Measurements from ENCODE around the gene ECHDC1.
"Not testable (repeated sequence)": the region's sequence is repeated elsewhere in the genome, so short reads cannot be mapped to it uniquely, and the experiment has no call there.

The ECHDC1 gene

DNA sequence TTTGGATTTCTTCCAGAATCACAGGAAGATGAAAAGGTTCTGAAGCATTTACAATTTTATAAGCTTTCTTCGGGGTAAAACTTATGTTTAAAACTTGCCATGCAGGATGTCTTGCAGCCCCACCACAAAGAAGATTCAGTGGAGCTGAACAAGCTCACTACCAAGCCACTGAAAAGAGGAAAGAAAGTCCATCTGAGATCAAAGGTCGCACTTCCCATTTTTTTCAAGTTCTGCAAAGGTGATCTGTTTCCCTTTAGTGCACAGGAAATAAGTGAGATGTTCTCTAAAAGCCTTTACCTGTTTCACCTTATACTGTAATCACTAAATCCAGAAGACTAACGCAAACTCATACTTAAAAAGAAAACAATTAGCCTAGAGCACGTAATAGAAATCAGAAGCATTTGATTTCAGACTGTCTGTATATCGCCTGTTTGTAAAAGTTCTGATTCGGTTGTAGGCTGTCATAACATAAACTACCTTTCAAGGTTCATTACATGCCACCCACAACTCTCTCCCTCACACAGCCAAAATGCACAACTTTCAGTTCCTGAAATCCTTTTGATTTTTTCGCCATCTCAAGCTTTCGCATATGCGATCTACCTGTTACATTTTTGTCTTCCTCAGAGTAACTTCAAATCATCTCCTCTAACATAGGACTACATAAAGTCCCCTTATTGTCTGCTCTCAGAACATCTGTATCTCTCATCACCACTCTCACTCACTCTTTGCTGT, 1.8 kb downstream of the ECHDC1 start:
- no peak for DNase-seq

GRCh38 chr6:127340171-127340570, 3.2 kb downstream of the ECHDC1 start:
- DNase-seq, result no peak

- DNase-seq, result no peak
Measured at GRCh38 chr6:127338936-127339335, 4.5 kb downstream of the ECHDC1 start.

DNA sequence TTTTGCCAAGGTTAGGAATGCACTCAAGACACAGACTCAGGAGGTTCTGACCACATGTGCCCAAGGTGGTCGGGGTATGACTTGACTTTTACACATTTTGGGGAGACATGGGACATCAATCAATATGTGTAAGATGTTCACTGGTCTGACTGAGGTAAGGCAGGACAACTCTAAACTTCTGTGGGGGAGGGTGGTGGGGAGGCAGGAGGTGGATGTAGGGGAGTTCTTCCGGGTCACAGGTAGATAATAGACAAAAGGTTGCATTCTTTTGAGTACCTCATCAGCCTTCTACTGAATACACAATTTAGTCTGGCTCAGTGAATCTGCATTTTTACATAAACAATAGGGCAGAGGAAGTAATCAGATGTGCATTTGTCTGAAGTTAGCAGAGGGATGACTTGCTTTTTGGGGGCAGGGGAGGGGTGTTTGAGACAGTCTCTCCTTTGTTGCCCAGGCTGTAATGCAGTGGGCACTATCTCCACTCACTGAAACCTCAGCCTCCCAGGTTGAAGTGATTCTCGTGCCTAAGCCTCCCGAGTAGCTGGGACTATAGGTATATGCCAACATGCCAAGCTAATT, 10.9 kb downstream of the ECHDC1 start:
- no peak for DNase-seq

DNA sequence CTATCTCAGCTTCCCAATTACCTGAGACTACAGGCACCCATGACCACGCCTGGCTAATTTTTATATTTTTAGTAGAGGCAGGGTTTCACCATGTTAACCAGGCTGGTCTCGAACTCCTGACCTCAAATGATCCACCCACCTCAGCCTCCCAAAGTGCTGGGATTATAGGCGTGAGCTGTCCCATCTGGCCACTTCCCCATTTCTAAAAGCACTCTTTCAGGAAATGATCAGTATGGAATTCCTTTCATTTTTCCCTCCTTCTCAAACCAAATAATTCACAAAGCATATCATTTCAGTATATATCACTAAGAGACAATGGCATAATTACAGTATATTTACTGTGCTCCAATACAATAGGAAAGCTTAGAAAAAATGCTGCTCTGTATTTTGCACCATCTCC, 12.2 kb downstream of the ECHDC1 start:
- not testable (repeated sequence) for DNase-seq

- DNase-seq, result no peak
Measured at GRCh38 chr6:127328043-127328609, 15.3 kb downstream of the ECHDC1 start.

DNA sequence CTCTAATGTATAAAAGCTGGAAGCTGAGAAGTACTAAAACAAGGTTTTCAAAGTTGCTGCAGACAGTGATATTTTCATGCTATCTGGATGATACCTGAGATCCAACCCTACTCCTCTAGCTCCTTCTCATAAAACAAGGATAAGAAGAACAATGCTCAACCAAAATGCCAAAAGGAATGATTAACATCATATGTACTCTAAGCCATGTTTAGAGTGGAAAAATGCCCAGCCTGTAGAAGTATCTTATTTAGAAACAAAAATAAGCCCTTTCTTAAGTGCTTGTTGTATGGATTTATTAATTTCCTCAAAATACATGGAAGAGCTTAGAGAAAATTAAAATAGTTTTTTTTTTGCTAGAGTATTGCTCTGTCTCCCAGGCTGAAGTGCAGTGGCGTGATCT, 23.7 kb downstream of the ECHDC1 start:
- DNase-seq, result no peak

DNA sequence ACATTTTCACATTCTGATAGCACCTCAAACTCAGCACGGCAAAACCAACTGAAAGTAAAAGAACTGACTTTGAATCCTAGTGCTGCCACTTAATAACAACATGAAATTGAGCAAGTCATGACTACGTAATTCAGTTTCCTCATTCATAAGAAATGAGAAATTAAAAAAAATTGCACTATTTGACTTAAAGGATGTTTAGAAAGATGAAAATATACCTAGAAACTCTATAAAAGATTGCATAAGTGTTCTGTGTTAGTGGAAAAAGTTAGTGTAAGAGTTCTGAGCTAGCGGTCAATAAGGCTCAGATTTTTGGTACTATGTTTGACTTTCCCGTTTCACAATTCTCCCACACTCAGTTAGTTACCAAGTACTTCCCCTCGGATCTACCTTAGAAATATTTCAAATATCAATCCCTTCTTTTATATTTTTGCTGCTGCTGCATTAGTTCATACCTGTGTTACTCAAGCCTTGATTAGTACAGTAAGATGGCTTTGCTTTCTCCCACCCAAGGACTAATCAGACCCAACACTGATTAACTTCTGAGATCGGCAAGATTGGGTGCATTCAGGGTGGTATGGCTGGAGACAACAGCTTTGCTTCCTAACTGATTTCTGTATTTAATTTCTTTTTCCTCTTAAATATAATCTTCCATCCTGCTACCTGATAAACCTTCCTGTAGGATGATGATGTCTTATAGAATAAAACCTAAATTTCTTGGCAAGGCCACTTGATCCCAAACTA, 25.9 kb downstream of the ECHDC1 start:
- no peak for DNase-seq

GRCh38 chr6:127305741-127306140, 37.7 kb downstream of the ECHDC1 start:
- no peak for DNase-seq

GRCh38 chr6:127303917-127304316, 39.5 kb downstream of the ECHDC1 start:
- DNase-seq, result no peak

DNA sequence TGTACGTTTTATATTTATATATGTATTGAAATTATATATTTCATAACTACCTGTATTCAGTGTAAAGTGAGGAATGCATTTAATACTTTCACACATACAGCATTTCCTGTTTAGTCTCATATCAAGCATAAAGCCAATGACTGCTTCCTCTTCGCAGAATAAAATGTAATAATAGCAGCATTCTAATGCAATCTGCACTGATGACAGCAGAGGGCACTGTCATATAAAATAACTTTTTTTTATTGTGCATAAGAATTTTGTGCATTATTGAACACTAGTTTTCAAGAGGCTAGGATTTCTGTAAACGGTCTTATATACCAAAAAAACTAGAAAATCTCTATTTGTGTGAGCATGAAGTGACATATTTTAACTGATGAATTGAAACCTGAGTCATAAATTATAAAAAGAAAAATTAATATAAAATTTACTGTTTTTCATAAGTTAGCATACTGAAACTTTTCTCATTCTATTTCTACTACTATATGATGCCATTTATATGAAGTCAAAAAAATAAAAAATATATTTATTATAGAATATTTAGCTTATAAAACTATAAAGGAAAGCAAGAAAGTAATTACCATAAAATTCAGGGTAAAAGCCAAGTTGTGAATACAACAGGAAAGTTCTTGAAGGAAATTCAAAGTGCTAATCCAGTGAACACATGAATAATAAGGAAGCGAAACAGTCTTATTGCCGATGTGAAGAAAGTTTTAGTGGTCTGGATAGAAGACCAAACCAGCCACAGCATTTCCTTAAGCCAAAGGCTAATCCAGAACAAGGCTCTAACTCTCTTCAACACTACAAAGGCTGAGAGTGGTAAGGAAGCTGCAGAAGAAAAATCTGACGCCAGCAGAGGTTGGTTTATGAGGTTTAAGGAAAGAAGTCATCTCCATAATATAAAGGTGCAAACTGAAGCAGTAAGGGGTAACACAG, 40.4 kb downstream of the ECHDC1 start:
- no peak for DNase-seq

DNA sequence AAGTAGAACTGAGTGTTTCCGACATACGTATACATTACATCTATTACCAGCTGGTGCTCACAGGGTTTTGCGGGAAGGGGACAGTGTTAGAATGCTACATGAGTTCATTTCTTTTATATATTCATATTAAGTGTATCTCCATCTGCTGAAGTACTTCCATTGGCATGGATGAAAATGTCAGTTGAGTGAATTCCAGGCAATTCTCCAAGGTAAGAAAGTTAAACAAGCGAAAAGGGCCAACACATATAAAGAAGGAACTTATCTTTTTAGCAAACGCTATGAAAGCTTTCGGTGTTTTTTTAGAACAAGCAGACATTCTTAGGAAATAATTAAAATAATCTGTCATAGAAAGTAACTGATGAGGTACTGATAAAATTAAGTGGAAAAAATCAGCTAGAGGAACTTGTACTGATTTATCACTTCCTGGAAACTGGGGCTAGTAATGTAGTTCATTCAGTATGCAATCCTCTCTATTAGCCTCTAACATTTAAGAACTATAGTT, 42.2 kb downstream of the ECHDC1 start:
- DNase-seq, result no peak

GRCh38 chr6:127300411-127300810, 43.0 kb downstream of the ECHDC1 start:
- no peak for DNase-seq

- no peak for DNase-seq
Measured at GRCh38 chr6:127299522-127300240, 43.7 kb downstream of the ECHDC1 start.

- DNase-seq, result no peak
Measured at GRCh38 chr6:127298475-127298874, 44.9 kb downstream of the ECHDC1 start.

- DNase-seq, result no peak
Measured at GRCh38 chr6:127297502-127298070, 45.8 kb downstream of the ECHDC1 start.

- no peak for DNase-seq
Measured at GRCh38 chr6:127291495-127291894, 51.9 kb downstream of the ECHDC1 start.

DNA sequence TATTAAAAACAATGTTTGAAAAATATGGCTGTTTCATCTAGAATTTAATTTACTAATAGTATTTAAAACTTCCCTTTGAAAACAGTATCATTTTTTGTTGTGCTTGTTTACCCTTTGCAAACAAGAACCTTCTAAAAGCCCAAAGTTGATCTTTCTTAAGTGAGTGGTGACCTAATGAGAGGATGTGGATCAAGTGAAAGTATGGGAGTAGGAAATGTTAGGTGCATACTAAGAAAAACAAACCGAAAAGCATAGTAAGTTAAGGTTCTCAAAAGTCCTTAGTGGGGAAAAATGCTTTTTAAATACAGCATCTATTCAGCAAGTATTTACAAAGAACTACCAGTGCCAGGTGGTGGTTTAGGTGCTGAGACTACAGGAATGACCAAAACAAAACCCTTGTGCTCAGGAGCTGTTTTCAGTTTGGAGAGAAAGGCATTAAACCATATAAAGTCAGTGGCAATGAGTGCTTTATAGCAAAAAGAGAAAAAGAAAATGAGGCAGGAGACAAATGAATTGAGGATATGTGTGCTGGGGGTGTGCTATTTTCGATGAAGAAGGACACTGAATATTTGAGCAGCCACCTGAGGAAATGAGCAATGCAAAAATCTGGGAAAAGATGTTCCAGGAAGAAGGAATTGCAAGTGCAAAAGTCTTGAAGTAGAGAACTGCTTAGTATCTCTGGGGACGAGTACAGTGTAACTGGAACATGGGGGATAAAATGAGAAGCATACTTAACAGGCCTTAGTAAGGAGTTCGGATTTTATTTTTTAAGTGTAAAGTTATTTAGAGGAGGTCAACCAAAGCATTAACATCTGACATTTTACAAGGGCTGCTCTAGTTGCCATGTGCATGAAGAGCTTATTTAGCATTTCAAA, 52.8 kb downstream of the ECHDC1 start:
- DNase-seq, result no peak

DNA sequence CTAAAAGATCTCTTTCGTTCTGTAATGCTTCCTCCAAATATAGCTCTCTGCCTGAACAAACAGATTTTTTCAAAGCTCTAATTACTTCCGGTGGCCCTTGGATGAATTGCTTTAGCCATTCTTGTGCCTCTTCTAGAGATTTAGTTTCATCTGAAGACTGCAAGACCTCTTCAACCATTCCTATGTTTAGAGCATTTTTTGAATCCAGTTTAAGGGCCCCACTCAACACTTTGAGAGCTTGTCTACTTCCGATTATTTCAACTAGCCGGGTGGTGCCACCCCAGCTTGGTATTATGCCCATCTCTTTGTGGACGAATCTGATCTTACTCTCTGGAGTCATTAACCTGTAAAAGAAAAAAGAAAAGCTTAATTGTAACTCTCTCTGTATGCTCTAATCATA, 53.5 kb downstream of the ECHDC1 start:
- no peak for DNase-seq

DNA sequence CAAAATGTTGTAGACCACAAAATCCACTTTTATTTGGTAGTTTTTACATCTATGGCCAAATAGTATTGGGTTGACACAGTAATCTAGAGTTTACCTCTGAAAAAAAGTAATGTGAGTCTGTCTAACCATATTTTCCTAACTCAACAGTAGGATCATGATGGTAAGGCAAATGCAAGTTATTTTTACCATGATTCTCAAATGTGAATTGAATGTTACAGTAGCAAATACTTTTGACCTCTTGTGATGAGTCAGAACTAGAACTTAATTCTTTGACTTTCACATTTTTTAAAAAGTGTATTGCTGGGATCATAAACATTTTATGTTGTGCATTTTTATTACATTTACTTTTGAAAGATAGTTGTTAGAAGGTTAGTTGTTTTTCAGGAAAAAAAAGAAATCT, 54.7 kb downstream of the ECHDC1 start:
- no peak for DNase-seq

Data from stimulated activated CD4-positive, alpha-beta T cell treated with anti-CD3 and anti-CD28 coated beads, Interleukin-1b, Interleukin-23, amount 100 ng/mL, for 48 hours (primary cell).